Occipital lobe (tissue), 2 donors: Measurements from ENCODE around the gene CASS4. TPM values are rescaled to one million over a fixed set of nuclear protein-coding genes. Genes with fewer than 3 reads are reported as not detected.
"Not testable (repeated sequence)": the region's sequence is repeated elsewhere in the genome, so short reads cannot be mapped to it uniquely, and the experiment has no call there.

Source experiments
- DNase-seq: peaks from one replicate; lab custom pipeline; 2025; lab: John Stamatoyannopoulos, UW
- total RNA-seq: library from RNA; depleted of rRNA; stranded (reverse); fragments of >200 nt; gene quantifications from one replicate; pipeline ENCODE4 v1.2.3, GENCODE V29; 2014

Gene CASS4, protein sequence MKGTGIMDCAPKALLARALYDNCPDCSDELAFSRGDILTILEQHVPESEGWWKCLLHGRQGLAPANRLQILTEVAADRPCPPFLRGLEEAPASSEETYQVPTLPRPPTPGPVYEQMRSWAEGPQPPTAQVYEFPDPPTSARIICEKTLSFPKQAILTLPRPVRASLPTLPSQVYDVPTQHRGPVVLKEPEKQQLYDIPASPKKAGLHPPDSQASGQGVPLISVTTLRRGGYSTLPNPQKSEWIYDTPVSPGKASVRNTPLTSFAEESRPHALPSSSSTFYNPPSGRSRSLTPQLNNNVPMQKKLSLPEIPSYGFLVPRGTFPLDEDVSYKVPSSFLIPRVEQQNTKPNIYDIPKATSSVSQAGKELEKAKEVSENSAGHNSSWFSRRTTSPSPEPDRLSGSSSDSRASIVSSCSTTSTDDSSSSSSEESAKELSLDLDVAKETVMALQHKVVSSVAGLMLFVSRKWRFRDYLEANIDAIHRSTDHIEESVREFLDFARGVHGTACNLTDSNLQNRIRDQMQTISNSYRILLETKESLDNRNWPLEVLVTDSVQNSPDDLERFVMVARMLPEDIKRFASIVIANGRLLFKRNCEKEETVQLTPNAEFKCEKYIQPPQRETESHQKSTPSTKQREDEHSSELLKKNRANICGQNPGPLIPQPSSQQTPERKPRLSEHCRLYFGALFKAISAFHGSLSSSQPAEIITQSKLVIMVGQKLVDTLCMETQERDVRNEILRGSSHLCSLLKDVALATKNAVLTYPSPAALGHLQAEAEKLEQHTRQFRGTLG
- total RNA-seq: 0.16 TPM

- no peak for DNase-seq
These were observed at the start of gene CASS4 for GRCh38 chr20:56411759-56412472. Gene CASS4 (plus strand): TSS chr20:56412260. CDS start chr20:56412459, 199 bp downstream.

DNA sequence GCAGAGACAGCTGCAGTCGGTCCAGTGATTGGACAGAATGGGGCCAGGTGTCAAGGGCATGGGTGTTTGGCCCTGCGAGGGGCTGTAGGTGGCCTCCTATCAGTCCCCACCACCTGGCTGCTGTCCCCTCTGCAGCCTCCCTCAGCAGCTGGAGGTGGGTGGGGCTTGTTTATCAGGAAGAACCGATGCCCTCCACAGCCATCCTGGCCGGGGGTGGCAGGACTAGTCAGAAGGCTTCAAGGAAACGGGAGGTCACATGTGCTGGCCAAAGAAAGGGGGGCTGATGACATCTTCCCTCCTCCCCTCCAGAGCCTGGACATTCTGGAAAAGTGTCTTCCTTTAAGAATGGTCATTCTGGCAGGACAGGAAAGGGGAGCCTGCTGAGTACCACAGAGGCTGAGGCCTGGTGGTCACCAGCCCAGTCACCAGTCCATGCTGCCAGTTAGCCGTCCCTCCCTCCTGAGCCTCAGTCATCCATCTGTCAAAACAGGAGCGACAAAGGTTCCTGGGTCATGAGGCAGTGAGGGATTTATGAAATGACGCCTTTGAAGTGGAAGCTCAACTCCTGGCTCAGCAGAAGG, 49.1 kb upstream of the CASS4 start:
- DNase-seq: no peak

DNA sequence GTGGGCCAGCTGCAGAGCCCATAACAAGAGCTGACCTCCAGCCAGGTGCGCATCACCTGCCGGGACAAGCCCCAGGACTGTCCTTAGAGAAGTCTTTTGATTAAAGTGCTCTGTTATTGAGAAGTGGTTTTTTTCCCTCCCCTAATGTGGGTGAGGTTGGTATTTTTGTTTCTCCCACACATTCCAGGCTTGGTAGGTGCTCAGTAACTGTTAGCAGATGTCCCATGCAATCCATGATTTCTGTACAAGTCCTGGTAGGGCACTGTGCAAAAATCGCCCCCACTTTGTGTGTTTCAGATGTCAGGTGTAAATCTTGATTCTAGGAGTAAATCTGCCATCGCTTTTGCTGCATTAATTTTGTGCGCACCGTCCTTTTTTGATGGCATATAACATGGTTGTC, 48.6 kb upstream of the CASS4 start:
- no peak for DNase-seq

GRCh38 chr20:56368351-56369134, 43.5 kb upstream of the CASS4 start:
- DNase-seq: no peak

- no peak for DNase-seq
These were observed 42.9 kb upstream of the CASS4 start for GRCh38 chr20:56369179-56369578.

- no peak for DNase-seq
These were observed 40.1 kb upstream of the CASS4 start for GRCh38 chr20:56371977-56372376.

GRCh38 chr20:56372850-56373249, 39.2 kb upstream of the CASS4 start:
- DNase-seq: no peak

- no peak for DNase-seq
These were observed 38.1 kb upstream of the CASS4 start for GRCh38 chr20:56373942-56374341.

DNA sequence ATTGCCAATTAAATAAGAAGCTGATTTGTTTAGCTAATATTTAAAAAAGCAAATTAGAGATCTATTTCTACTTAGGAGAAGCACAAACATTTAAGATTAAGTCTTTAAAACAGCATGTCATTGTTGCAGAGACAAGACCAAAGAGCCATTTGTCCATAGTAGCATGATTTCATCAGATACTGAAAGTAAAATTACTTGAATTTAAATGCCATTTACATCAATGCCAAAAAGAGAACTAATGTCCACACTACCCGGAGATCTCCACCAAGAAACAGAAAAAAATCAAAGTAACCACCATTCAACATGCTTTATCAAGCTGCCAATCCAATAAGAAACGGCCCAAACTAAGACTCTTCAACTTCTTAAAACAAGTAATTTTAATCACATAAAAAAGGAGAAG, 35.7 kb upstream of the CASS4 start:
- DNase-seq: no peak

DNA sequence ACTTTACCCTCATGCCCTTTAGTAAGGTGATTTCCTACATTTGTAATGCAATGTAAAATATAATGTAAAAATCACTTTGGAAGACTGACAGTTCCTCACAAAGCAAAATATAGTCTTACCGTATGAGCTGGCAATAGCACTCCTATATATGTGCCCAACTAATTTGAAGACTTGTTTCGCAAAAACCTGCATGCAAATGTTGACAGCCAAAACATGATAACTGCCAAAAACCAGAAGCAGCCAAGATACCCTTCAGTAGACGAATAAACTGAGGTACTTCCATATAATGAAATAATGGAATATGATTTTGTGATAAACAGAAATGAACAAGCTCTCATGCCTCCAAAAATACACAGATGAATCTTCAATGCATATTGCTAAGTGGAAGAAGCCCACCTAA, 33.7 kb upstream of the CASS4 start:
- no peak for DNase-seq

DNA sequence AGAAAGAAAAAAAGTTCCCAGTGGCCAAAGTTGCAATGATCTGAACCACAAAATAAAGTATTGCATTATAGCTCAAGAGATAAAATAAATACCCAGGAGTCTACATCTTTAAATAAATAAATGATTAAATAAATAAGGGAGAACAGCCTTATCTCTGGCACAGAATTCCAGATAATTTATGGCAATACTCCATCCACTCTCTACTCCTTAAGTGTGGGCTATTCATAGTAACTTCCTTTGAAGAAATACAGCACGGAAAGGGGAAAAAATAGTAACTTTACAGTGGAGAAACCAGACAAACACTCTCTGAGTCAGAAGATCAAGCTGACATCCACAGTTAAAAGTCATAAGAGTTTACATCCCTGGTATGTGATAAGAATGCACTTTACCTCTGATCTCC, 31.7 kb upstream of the CASS4 start:
- no peak for DNase-seq

- DNase-seq: no peak
These were observed 30.6 kb upstream of the CASS4 start for GRCh38 chr20:56381501-56381900.

DNA sequence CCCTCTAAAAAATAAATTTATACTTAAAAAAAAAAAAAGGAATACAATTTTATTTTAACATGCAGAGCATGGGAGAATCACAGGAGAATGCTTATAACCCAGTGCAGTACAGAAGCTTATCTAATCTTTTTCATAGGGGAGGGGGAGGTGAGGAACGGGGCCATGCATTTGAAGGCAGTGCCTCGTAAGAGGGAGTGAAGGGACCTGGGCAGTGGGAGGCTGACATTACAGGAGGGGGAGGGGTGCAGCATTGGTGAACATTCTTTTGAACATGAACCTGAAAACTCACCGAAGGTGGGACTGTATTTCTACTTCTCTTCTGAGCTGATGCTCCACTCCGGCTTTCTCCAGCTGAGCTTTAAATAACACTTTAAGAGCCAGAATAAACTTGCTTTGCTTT, 29.4 kb upstream of the CASS4 start:
- DNase-seq: no peak

DNA sequence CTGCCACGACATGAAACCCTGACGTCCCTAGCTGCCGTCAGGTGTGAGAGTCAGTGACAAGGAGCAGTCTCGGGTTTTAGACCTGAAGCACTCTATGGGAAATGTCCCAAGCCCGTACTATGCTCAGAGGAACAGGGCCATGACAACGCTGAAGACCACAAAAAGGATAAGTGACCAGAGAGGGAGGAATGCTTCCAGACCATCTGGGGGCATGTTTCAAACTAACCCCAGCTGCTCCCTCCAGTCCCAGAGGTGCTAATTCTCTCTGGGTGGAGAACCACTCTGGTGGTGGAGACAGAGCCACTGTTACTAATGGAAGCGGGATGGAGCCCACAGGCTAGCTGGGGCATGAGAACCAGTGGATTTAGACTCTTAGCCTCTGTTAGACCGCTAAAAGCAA, 28.7 kb upstream of the CASS4 start:
- DNase-seq: no peak

GRCh38 chr20:56385130-56385529, 26.9 kb upstream of the CASS4 start:
- no peak for DNase-seq

- no peak for DNase-seq
These were observed 25.8 kb upstream of the CASS4 start for GRCh38 chr20:56386219-56386618.

DNA sequence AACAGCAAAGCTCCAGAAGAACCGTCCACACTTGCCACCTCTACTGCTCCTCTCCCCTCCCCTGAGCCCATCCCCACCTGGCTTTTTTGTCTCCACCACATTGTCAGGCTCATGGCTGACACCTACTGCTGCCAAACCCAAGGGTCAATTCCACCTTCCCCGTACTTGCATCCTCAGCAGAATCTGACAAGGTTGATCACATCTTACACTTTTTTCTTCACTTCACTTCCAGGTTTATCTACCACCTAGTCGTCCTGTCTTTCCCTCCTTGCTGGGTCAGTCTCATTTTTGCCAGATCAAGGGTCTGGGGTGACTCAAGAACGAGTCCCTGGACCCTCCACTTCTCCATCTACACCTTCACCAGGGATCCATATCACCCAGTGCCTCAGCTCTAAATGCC, 23.2 kb upstream of the CASS4 start:
- DNase-seq: no peak

DNA sequence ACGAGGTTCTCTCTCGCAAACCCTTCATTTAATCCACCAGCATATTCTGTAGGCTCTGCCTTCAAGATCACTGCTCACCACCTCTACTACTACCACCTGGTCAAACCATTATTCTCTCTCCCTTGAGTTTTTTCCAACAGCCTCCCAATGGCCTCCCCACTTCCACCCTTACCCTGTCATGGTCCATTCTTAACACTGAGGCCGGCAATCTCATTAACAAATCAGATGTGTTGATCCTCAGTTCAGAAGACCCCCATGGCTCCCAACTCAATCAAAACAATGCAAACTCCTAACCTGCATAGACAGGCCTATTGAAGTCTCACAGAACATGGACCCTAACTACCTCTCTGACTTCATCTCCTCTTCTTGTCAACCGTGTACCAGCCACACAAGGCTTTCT, 22.3 kb upstream of the CASS4 start:
- DNase-seq: no peak

- not testable (repeated sequence) for DNase-seq
These were observed 21.7 kb upstream of the CASS4 start for GRCh38 chr20:56390396-56390795.

DNA sequence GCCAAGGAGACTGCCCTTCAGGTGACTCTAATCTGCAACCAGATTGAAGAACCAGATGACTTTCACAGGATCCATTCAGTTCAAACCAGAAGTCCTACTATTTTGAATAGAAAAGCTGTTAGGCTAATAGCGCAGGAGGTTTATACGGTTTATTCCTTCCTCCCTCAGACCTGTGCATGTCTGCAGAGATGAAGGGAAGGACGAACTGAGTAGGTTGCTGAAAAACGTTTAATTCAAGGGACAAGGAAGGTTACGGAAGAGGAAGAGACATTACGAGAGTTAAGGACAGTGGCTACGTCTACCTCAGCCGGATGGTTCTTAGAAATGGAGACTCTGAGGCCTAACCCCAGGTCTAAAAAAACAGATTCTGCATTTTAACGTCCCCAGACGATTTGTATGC, 21.0 kb upstream of the CASS4 start:
- no peak for DNase-seq

- no peak for DNase-seq
These were observed 20.4 kb upstream of the CASS4 start for GRCh38 chr20:56391596-56392131.
